Esophagus (tissue), 2 donors: ENCODE measurements around the gene ALPP. TPM values are rescaled to one million over a fixed set of nuclear protein-coding genes. Genes with fewer than 3 reads are reported as not detected.
"Not testable (repeated sequence)": the region's sequence is repeated elsewhere in the genome, so short reads cannot be mapped to it uniquely, and the experiment has no call there.

Source experiments
- H3K27ac ChIP-seq, 2 donors: one replicate each; pipeline ENCODE4 v1.5.1; 2013; ENCODE audit warnings: low read depth in 2 of 2, mild to moderate bottlenecking in 2 of 2, inconsistent platforms in 1 of 2, low read length in 1 of 2, moderate library complexity in 1 of 2
- H3K27me3 ChIP-seq, 2 donors: one replicate each; pipeline ENCODE4 v1.6.1; 2013; ENCODE audit warnings: low read length in 2 of 2, control low read depth in 1 of 2, mild to moderate bottlenecking in 1 of 2; ENCODE audit not compliant: insufficient read depth in 2 of 2, control insufficient read depth in 1 of 2
- H3K36me3 ChIP-seq, 2 donors: one replicate each; pipeline ENCODE4 v1.6.1; 2013; ENCODE audit warnings: low read length in 1 of 2; ENCODE audit not compliant: control insufficient read depth in 2 of 2, insufficient read depth in 2 of 2
- H3K4me1 ChIP-seq, 2 donors: one replicate each; pipeline ENCODE4 v1.6.1; 2013; ENCODE audit warnings: low read length in 1 of 2; ENCODE audit not compliant: control insufficient read depth in 2 of 2, insufficient read depth in 2 of 2
- H3K4me3 ChIP-seq, 2 donors: one replicate each; pipeline ENCODE4 v1.5.1; 2013; ENCODE audit warnings: low read length in 2 of 2, mild to moderate bottlenecking in 2 of 2, low read depth in 1 of 2, moderate library complexity in 1 of 2
- H3K9me3 ChIP-seq, 2 donors: one replicate each; pipeline ENCODE4 v1.6.1; 2013; ENCODE audit warnings: mild to moderate bottlenecking in 2 of 2, low read depth in 1 of 2, low read length in 1 of 2, moderate library complexity in 1 of 2; ENCODE audit not compliant: control insufficient read depth in 2 of 2, insufficient read depth in 1 of 2
- WGBS, 2 donors: extraction: QIAGEN DNeasy Blood & Tissue Kit; methylation state at CpG; one replicate each; pipeline ENCODE4 v1.1.7; 2013; 5-methylcytosine and 5-hydroxymethylcytosine counted together
- polyA plus RNA-seq, 2 donors: library from polyadenylated mRNA; stranded (reverse); fragments of 200-250 nt; gene quantifications; one replicate each; pipeline ENCODE4 v1.2.3, GENCODE V29; 2013
- donor health status: healthy with polysubstance abuse.
- donor health status: Bipolar disorder and iron deficiency.

Gene ALPP
- polyA plus RNA-seq, 2 donors: not detected

DNA sequence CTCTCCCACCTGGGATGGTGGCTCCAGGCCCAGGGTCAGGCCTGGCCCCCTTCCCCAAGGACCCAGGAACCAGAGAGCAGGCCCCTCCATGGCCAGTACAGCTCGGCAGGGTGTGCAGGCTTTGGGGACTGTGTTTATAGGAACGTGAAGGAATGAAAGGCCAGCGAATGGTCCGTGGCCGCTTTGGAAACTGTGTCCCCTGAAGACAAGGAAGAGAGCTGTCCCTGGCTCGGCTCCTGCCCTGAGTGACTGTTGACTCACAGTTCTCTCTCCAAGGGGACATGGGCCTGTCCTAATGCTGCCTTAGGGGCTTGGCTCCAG, 43.7 kb upstream of the ALPP start:
- H3K36me3 ChIP-seq: peaks cover 0 to 15% of the 10 kb centered on the region in 2 donors
- H3K9me3 ChIP-seq, H3K4me3 ChIP-seq, H3K4me1 ChIP-seq, H3K27me3 ChIP-seq, H3K27ac ChIP-seq: not testable (repeated sequence)
- WGBS, 2 donors: 88 to 96% methylated on average over 5 to 6 of the region's 6 CpGs

- 66 to 79% methylated on average over 11 to 15 of the region's 15 CpGs for WGBS, 2 donors
- not testable (repeated sequence) for H3K4me1 ChIP-seq, H3K27ac ChIP-seq, H3K9me3 ChIP-seq, H3K27me3 ChIP-seq, H3K4me3 ChIP-seq
- peaks cover 0 to 15% of the 10 kb centered on the region in 2 donors for H3K36me3 ChIP-seq
Observed at GRCh38 chr2:232335206-232335858, 43.2 kb upstream of the ALPP start.

GRCh38 chr2:232335859-232336215, 42.7 kb upstream of the ALPP start:
- Histone ChIP-seq H3K27ac (no peak overlapping the region), H3K36me3 (peaks cover 0 to 15% of the 10 kb centered on the region in 2 donors), H3K9me3 (no peaks in the 10 kb centered on the region), H3K27me3 (no peaks in the 10 kb centered on the region), H3K4me1 (peaks cover 3 to 5% of the 10 kb centered on the region in 2 donors), H3K4me3 (no peak overlapping the region)
- WGBS, 2 donors: 93 to 94% methylated on average over 4 of the region's 4 CpGs

DNA sequence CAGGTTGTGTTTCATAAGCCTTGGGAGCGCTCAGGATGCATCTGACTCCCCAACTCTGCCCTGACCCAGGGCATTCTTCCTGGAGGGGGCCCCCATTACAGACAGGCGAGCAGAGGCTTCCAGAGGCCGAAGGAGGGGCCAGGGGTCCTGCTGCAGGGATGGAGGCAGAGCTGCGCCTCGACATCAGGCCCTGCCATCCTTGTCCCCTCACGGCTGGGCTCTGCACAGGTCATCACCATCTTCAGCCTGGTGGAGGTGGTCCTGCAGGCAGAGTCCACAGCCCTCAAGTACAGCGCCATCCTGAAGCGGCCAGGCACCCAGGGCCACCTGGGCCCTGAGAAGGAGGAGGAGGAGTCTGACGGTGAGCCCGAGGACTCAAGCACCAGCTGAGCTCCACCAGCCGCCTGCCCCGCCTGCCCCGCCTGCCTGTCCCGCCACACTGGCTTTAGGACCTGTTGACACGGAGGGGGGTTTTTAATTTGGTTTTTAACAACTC, 42.3 kb upstream of the ALPP start:
- peaks cover 3 to 5% of the 10 kb centered on the region in 2 donors for H3K4me1 ChIP-seq
- no peaks in the 10 kb centered on the region for H3K9me3 ChIP-seq
- WGBS, 2 donors: 91 to 96% methylated on average over 15 of the region's 15 CpGs
- H3K27ac ChIP-seq: no peak overlapping the region
- peaks cover 0 to 15% of the 10 kb centered on the region in 2 donors for H3K36me3 ChIP-seq
- H3K27me3 ChIP-seq: no peaks in the 10 kb centered on the region
- H3K4me3 ChIP-seq: no peak overlapping the region

DNA sequence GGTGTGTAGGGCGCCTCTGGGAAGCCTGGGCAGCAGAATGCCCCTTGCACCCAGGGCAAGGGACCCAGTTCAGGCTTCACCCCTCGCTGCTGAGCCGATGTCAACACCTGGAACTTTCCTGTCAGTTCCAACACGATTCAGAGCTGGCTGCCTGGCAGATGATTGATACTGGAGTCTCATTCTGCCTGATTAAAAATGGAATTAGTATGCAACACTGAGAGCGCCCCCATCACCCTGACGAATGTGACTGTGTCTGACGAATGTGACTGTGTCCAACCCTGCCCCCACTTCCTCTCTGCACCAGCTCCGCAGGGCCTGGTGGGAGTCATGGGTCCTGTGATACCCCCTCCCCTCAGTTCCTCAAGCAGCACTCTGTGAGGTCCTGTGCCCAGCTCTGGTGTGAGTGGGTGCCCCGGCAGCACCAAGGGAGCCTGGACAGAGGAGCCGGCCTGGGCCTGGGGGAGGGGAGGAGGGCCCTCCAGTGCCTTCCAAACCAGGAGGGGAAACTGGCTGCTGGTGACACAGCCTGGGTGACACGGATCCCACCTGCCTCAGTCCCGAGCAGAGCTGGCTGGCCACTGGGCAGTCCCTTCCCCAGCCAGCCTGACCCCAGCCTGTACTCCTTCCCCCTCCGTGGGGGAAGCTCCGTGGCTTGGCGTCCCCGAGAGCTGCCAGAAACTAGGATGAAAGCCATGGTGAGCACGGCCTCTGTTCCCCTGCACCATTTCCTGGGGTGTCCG, 41.4 kb upstream of the ALPP start:
- H3K36me3 ChIP-seq: peaks cover 0 to 15% of the 10 kb centered on the region in 2 donors
- WGBS, 2 donors: 85 to 87% methylated on average over 16 to 18 of the region's 18 CpGs
- H3K27ac ChIP-seq: no peak overlapping the region

DNA sequence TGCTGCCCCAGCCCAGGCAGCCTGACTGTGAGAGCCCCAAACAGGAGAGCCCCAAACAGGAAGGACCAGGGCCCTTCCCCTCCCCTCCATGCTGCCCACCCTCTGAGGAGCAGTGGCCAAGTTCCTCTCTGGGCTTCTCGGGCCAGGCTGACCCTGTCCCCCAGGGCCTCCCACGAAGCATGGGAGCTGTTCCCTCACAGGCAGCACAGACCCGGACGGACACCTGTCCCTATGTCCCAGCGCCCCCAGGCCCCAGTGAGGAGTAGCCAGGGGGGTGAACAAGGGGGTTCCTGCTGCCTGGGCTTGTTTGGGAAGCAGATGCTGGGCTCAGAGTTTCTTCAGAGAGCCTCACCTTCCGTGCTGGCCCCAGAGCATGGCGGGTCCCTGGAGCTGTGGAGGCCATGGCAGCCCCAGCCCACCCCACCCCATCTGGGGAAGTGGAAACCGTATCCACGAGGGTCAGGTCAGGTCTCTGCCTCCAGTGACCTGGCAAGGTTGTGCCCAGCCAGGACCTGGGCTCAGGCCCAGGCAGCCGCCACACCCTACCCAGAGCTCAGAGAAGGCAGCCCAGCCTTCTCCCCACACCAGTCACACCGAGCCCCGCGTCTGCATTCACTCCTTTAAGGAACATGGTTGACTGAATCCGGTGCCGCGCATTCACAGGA, 40.3 kb upstream of the ALPP start:
- H3K27ac ChIP-seq, H3K9me3 ChIP-seq, H3K4me3 ChIP-seq, H3K27me3 ChIP-seq, H3K4me1 ChIP-seq: not testable (repeated sequence)
- WGBS, 2 donors: 88 to 93% methylated on average over 6 to 13 of the region's 16 CpGs
- H3K36me3 ChIP-seq: peaks cover 0 to 15% of the 10 kb centered on the region in 2 donors

More for the DNA sequence above, 41.4 kb upstream of the ALPP start:
- H3K4me3 ChIP-seq: no peak overlapping the region
- H3K4me1 ChIP-seq: peaks cover 3 to 5% of the 10 kb centered on the region in 2 donors
- H3K27me3 ChIP-seq: no peaks in the 10 kb centered on the region
- H3K9me3 ChIP-seq: no peaks in the 10 kb centered on the region

DNA sequence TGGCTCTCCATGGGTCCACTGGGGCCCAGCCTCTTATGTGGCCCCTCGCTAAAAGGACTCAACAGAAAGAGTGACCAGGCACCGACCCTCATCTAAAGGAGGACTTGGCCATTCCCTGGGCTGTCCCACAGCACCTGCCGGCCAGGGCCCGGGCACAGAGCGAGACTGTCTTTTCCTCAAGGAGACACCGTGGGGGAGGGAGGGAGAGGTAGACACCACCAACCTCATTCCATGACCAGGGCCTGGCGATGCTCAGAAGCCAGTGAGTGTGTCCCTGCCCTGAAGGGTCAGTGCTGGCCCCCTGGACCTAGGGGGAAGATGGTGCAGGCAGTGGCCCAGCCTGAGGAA, 39.8 kb upstream of the ALPP start:
- Histone ChIP-seq H3K27me3 (no peaks in the 10 kb centered on the region), H3K9me3 (no peaks in the 10 kb centered on the region), H3K4me1 (peaks cover 0 to 1% of the 10 kb centered on the region in 2 donors), H3K36me3 (peaks cover 0 to 15% of the 10 kb centered on the region in 2 donors), H3K4me3 (no peak overlapping the region), H3K27ac (no peak overlapping the region)
- 90 to 92% methylated on average over 7 of the region's 7 CpGs for WGBS, 2 donors

- Histone ChIP-seq H3K4me3 (no peak overlapping the region), H3K27me3 (no peaks in the 10 kb centered on the region), H3K27ac (no peak overlapping the region), H3K36me3 (peaks cover 0 to 12% of the 10 kb centered on the region in 2 donors), H3K9me3 (no peaks in the 10 kb centered on the region), H3K4me1 (no peaks in the 10 kb centered on the region)
- WGBS, 2 donors: 85 to 88% methylated on average over 23 of the region's 23 CpGs
Observed at GRCh38 chr2:232339121-232340081, 39.1 kb upstream of the ALPP start.
